ENCODE data around the gene NF1.

Gene NF1

DNA sequence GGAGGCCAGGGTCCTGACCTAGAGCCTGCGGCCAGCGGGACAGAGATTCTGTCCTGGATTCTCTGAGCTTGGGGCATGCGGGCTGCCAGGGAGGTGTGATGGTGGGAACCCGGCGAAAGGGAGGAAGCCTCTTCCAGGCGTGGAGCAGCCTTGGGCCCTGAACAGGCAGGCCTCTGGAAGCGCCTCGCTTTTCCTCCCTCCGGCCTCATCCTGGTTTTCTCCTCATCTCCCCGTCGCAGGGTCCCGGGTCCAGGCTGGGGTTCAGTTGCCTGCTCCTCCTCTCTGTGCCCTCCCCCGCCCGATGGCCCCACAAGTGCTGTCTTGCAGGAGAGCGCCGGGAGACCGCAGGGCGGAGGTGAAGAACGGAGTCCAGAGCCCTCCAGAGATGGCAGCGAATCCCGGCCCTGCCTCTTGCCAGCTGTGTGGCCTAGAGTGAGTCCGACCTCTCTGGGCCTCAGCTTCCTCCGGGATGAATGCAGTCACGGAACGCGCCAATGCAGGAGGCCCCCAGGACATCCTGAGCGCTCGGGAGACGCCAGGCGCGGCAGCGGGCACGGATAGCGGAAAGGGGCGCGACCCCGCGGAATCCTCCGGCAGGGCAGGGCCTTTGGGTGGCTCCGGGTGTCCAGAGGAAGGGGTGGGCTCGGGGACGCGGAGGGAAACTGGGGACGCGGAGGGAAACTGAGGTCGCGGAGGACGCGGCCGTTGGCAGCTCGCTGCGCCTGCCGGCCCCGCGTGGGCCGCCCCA is 296.1 kb downstream of the NF1 start:
- DNase-seq: no peak

- peak; percentile 26 for DNase-seq
Observed at GRCh38 chr17:31391496-31391949, 296.7 kb downstream of the NF1 start, which contains the start of gene RAB11FIP4. RAB11FIP4 (plus strand) TSS chr17:31391675; CDS start chr17:31391853, 178 bp downstream.

DNA sequence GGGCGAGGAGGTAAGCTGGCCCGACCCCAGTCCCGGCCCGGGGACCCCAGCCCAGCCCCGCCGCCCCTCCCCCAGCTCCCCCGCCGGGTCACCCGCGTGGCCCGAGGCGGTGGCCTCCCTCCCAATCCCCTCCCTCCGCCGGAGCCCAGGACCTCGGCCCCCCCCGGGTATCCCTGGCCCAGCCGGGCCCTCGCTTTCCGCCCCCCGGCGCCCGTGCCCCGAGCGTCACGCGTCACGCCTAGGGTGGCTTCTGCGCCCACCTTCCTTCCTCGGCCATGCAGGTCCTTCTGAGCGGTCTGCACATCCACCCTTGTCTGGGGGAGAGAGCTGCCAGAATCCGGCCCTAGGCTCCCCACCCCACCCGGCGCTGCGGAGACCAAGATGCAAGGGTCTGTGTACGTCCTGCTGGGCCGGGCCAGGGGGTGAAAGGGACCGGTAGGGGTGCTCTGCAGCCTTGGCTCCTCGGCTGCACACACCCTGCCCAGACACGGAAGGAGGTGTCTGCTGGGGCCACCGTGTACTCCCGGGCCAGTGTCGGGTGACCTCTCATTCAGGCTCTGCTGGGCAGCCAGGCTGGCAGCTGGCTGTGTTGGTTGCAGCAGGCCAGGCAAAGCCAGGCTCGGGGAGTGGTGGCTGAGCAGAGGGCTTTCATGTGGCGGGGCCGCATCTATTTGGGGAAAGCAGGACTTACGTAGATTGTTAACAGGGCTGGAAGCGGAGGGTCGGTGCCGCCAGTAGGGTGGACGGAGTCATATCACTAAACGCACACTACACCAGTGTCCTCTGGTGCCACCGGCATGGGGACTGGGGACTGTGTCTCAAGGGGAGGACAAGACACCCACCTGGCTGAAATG is 297.5 kb downstream of the NF1 start:
- DNase-seq: no peak

DNA sequence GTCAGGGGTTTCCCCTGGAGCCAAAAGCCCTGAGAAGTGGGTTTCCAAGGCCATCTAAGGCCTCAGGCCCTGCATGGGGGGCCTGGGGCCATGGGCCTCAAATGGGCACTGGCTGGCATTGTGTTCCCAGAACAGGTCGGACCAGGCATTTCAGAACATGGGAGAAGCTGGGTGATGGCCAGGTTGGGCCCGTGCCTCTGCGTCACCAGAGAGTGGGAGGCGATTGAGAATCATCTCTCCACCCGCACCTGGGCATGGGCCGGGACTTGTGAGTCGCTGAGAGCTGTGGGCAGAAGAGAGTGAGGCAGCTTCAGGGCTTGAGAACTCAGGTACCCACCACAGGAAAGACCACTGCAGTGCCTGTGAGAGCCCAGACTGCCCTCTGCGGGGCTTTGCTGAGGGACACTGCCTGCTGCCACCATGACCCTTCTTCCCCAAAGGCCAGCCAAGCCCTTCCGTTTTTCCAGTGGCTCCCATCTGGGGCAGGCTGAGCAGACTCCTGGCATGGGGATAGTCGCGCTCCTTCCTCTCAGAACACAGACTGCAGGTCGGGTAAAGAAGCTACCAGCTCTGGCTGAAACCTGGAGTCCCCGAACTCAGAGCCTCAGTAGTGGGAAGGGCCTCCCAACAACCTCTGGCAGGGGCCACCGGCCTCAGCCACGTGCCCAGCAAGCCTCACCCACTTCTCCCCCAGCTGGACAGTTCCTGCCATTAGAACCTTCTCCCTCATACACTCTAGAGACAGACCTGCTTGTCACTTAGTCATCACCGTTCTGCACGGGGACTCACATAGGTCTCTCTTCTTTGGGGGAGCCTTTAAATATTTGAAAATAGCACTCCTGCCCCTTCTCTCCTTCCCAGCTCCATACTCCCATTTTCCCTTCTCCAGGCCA is 298.3 kb downstream of the NF1 start:
- DNase-seq: no peak

DNA sequence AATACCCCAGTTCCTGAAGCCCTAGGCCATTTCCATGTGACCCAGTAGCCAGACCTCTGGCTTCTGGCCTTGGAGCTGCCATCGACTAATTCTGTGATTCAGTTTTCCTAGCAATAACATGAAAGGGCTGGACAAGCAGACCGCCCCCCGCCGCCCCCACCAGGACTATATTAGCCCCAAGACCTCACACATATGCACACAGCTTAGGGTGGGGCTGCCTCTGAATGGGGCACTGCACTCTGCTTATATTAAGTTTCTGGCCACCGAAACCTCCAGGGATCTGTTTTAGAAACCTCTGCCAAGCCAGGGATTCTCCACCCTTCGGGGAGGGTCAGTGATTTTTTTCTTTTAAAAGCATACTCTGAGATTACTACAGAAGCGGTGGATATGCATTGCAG is 299.0 kb downstream of the NF1 start:
- no peak for DNase-seq

DNA sequence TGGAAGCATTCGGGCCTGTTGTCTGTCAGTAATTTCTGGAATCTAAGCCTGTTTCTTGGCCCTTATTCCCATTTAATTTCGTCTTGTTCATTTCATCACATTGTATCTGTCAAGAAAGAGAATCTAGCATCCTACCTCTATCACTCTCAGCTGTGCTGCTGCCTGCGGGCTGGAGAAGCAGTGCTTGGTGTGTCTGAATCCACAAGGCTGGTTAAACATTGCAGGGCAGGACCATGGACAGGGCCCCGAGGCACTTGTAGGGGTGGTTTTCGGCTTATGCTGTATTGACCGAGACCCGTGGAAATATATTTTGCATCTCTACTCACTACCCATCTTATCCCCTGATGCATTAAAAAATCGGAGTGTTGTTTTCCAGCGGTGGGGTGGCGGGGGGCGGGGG is 299.8 kb downstream of the NF1 start:
- peak; percentile 76 for DNase-seq

GRCh38 chr17:31397256-31397939 is 302.6 kb downstream of the NF1 start:
- DNase-seq: no peak

DNA sequence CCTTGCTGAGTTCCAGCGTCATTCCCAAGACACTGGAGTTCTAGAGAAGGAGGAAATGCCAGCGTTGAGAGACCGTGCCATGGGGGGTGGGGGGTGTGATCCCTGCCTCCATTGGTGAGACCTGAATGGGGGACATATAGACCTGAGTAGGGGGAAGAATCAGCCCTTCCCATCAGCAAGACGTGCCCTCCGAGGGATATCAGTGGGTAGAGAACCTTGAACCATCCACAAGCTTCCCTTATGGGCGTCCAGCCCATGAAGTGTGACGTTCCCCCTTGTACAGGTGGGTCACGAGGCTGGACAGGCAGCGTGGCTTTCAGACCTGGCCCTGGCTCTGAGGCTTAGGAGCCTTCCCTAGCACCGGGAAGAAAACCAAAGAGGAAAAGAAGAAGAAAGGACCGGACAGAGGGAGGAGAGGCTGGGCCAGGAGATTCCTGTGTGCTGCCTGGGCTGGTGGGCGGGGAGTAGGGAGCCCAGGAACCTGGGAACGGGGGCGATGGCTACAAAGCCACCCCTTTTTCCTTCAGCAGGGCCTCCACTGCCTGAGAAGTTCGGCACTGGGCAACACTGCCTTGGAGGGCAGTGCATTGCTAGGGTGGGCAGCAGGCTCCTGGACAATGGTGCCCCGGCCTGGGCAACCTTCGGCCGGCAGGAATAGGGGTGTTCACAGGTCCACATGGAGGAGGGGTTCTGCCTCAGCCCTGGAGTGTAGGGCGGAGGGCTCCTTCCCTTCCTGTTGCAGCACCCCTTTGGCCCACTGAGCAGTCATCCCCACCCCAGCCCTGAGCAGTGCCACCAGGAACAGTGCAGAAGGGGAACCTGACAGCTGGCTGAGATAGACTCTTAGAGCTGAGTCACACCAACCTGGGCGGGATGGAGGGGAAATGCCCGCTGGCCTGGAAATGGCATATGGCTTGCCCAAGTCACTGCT is 303.9 kb downstream of the NF1 start:
- no peak for DNase-seq

GRCh38 chr17:31400481-31400950 is 305.7 kb downstream of the NF1 start:
- DNase-seq: no peak

DNA sequence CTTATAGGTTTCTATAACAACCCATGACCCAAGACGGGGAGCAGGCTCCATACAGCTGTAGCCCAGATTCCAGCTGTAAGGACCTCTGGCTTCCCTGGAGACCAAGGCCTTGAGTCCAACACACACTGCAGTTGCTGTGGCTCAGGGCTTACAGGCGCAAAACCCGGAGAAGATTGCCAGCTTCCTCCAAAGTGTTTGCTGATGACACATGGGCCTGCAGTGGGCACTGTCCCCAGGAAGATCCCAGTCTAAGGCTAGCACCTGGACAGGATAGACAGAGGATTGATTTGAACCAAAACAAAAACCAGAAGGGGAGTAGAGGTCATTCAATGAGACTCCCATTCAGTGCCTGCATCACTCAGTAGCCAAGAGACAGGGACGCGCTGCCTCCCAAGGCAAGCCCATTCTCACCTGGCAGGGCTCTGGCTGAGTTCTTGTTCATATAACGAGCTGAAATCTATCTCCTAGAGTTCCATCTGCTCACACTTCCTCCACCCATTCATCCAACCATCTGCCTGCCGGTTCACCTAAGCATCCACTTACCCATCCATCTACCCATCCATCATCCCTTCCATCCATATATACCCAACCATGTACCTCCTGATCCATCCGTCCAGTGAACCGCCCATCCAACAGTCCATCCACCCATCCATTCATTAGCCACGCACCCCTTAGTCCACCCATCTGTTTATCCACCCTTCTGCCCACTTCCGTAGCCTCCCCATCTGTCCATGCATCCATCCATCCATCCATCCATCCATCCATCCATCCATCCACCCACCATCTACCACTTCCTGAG is 306.9 kb downstream of the NF1 start:
- DNase-seq: no peak

- DNase-seq: no peak
Observed at GRCh38 chr17:31404028-31404949, 309.5 kb downstream of the NF1 start.

- no peak for DNase-seq
Observed at GRCh38 chr17:31405890-31406371, 311.2 kb downstream of the NF1 start.

DNA sequence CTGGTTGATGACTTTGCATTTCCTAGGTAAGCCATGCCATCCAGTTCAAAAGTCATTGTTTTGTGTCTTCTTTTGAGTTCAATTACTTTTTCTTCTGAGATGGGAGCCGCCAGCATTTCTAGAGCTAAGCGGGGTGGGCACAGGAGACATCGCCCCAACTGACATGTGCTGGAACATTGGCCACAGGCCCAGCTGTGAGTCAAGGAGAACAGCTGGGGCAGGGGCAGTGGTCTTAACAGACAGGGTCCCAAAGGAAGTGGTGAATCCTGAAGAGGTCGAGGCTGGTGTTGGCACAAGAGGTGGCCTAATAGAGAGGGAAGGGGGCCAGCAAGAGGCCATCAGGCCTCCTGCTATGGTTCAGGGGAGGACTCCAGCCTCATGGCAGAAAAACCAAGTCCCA is 313.8 kb downstream of the NF1 start:
- DNase-seq: no peak

DNA sequence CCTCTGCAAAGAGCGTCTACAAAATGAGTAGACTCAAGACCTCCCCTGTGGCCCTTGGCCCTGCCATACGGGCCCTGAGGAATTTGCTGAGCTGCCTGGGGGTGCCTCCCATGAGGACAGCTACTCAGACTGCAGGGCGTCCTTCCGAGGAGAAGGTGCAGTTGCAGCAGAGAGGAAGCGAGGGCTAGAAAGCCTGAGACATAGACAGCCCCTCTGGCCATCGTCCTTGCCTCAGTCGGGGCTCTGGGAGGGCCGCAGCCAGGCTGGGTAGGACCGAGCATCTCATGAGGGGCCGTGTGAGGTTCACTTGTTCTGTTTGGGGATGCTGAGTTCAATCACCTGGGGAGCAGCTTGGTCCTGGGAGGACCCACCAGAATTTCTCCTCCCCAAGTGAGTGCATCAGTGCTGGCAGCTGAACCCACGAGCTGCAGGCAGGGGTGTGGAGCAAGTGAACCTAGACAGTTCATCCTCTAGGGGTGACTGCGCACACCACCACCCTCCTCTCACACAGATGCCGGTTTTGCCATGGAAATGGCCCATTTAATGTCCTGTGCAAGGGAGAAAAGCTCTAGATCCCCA is 317.0 kb downstream of the NF1 start:
- DNase-seq: no peak

GRCh38 chr17:31412511-31412910 is 317.7 kb downstream of the NF1 start:
- DNase-seq: no peak

- no peak for DNase-seq
Observed at GRCh38 chr17:31413081-31413799, 318.5 kb downstream of the NF1 start.

DNA sequence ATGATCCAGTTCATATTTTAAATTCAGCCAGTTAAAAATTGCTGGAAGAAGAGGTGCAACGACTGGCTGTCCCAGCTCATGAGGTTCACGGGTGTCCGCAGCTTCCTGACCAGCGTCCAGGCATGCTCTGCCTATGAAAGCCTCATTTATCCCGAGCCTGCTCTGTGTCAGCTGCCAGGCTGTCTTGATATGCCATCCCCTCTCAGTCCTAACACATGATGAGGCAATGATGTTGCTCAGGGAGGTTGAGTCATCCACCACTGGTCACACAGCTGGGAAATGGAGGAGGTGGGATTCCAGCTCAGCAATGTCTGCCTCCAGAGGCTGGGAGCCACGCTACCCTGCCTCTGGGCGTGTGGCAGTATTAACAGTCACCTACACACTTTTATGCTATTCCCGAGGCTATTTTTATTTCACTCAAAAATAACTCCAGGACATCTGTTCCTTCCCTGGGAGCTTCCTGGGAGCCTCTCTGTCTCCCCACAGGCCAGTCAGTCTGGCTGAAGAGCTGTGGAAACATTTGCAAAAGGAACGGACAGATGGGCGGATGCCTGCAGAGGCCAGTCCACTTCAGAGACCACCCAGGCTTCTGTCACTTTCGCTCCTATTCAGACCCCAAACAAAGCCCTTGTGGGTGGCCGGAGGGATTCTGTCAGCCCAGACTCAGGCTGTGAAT is 319.2 kb downstream of the NF1 start:
- DNase-seq: peak; percentile 44

Data from fibroblast of upper back skin (primary cell).